ENCODE measurements around the gene ANKZF1. TPM values are rescaled to one million over a fixed set of nuclear protein-coding genes. Genes with fewer than 3 reads are reported as not detected.

The ANKZF1 gene, protein sequence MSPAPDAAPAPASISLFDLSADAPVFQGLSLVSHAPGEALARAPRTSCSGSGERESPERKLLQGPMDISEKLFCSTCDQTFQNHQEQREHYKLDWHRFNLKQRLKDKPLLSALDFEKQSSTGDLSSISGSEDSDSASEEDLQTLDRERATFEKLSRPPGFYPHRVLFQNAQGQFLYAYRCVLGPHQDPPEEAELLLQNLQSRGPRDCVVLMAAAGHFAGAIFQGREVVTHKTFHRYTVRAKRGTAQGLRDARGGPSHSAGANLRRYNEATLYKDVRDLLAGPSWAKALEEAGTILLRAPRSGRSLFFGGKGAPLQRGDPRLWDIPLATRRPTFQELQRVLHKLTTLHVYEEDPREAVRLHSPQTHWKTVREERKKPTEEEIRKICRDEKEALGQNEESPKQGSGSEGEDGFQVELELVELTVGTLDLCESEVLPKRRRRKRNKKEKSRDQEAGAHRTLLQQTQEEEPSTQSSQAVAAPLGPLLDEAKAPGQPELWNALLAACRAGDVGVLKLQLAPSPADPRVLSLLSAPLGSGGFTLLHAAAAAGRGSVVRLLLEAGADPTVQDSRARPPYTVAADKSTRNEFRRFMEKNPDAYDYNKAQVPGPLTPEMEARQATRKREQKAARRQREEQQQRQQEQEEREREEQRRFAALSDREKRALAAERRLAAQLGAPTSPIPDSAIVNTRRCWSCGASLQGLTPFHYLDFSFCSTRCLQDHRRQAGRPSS
- total RNA-seq, result 100 to 1,000 TPM; 100 to 148 (median 117) TPM
- 106 TPM for total RNA-seq (2013)

DNA sequence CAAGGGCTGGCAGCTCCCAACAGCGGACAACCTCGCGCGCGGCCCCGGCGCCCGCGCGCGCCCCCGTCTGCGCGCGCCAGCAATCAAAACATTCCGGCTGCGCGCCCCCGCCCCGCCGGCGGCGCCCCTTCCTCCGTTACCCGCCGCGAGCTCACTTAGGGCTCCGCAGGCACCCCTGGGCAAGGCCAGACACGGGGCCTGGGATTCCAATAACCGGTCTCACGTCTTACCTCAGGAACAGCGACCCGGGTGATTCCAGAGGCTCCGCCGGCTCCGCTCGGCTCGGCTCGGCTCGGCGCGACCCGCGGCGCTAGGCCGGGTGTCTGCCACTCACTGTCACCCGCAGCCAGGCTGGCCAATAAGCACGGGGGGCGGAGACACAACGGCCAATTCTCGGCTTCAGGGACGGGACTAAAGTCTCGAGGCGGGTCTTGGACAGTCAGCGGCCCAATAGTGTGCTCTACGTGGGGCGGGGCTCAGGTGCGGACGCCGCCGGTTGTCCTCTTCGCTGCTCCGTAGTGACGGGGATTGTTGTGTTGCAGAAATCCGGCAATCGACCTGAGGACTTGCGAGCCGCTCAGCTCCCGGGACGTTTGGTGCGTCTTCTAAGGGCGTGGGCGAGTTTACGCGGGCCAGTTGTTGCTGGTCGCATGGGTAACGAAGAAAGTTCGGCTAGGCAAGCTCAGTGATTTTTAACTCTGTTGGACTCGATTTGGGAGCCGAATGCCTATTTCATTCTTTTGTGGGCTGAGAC, at the start of gene ANKZF1, which contains the start of gene ATG9A:
Gene ANKZF1, plus strand, starts transcription at position 502 of the 754 bp plus-strand sequence. CDS start 452 bp downstream, outside the sequence.
Gene ATG9A, minus strand, starts transcription at position 332 of the 754 bp plus-strand sequence. CDS start 1,612 bp downstream, outside the sequence.
- Histone ChIP-seq H3K4me1 (ENCODE audit: control insufficient read depth, insufficient read depth, low read length) (peaks cover 34% of the 10 kb centered on the region), H3K27me3 (ENCODE audit: control insufficient read depth, insufficient read depth, low read length) (no peaks in the 10 kb centered on the region), H3K27ac (ENCODE audit: low read length) (peak within 1 kb of the TSS; percentile 88), H3K4me3 (ENCODE audit: low read length) (peak within 1 kb of the TSS; percentile 88), H3K9me3 (ENCODE audit: control insufficient read depth, insufficient read depth, low read length) (no peaks in the 10 kb centered on the region), H3K36me3 (ENCODE audit: control insufficient read depth, insufficient read depth, low read length) (peaks cover 46% of the 10 kb centered on the region)
- H3K27ac Mint-ChIP-seq, result peak within 1 kb of the TSS; percentile 99
- intact Hi-C loops (cut with micrococcal nuclease), result loop anchor here (1.0 to 2.0 kb wide), 6 partner anchors 10 to 66 kb away; partner anchors contain the start of genes DNAJB2, GLB1L, STK16 and TUBA4A
- peak; percentile 96 to 99 for DNase-seq
- H3K36me3 Mint-ChIP-seq, result peaks cover 19% of the 10 kb centered on the region
- no peaks in the 10 kb centered on the region for H3K9me3 Mint-ChIP-seq
- H3K4me3 Mint-ChIP-seq, result peak within 1 kb of the TSS; percentile 100
- TF ChIP-seq, protein P1, sequence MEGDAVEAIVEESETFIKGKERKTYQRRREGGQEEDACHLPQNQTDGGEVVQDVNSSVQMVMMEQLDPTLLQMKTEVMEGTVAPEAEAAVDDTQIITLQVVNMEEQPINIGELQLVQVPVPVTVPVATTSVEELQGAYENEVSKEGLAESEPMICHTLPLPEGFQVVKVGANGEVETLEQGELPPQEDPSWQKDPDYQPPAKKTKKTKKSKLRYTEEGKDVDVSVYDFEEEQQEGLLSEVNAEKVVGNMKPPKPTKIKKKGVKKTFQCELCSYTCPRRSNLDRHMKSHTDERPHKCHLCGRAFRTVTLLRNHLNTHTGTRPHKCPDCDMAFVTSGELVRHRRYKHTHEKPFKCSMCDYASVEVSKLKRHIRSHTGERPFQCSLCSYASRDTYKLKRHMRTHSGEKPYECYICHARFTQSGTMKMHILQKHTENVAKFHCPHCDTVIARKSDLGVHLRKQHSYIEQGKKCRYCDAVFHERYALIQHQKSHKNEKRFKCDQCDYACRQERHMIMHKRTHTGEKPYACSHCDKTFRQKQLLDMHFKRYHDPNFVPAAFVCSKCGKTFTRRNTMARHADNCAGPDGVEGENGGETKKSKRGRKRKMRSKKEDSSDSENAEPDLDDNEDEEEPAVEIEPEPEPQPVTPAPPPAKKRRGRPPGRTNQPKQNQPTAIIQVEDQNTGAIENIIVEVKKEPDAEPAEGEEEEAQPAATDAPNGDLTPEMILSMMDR (IDR thresholded peaks at IDR 0.05), result no peak
- peaks cover 31 to 54% of the 10 kb centered on the region in 2 donors for H3K4me1 Mint-ChIP-seq
- WGBS (ENCODE audit: insufficient coverage), result under 1% methylated on average over 80 of the region's 80 CpGs
- H3K27me3 Mint-ChIP-seq (ENCODE audit: low read depth in 2 of 2), result no peaks in the 10 kb centered on the region
- peak; percentile 96 to 99 (median 97) for ATAC-seq

DNA sequence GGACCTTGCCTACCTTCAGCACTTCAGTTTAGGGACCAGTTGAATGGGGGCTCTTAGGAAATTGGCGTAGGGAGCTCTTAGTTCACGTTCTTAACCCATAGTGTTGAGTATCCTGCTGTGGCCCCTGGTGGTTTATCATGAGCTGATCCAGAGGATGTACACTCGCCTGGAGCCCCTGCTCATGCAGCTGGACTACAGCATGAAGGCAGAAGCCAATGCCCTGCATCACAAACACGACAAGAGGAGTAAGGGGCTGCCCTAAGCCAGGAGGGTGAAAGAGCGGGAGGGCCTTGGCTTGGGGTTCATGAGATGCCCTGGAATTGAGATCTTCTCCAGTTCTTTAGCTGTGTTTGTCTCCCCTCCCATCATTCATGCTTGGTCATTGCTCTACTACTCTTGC, 48.6 kb upstream of the ANKZF1 start:
- H3K27me3 Mint-ChIP-seq (ENCODE audit: low read depth in 2 of 2), result no peaks in the 10 kb centered on the region
- H3K27ac Mint-ChIP-seq, result no peak overlapping the region
- H3K9me3 Mint-ChIP-seq, result no peaks in the 10 kb centered on the region
- TF ChIP-seq, protein P1 (IDR thresholded peaks at IDR 0.05), result no peak
- WGBS (ENCODE audit: insufficient coverage), result 94% methylated on average over 5 of the region's 5 CpGs
- intact Hi-C loops (cut with micrococcal nuclease), result no loop called here
- H3K4me1 Mint-ChIP-seq, result peaks cover 31 to 52% of the 10 kb centered on the region in 2 donors
- Histone ChIP-seq H3K36me3 (ENCODE audit: control insufficient read depth, insufficient read depth, low read length) (peaks cover 53% of the 10 kb centered on the region), H3K9me3 (ENCODE audit: control insufficient read depth, insufficient read depth, low read length) (no peaks in the 10 kb centered on the region), H3K4me3 (ENCODE audit: low read length) (no peak overlapping the region), H3K27me3 (ENCODE audit: control insufficient read depth, insufficient read depth, low read length) (no peaks in the 10 kb centered on the region), H3K27ac (ENCODE audit: low read length) (no peak overlapping the region), H3K4me1 (ENCODE audit: control insufficient read depth, insufficient read depth, low read length) (peaks cover 28% of the 10 kb centered on the region)
- H3K36me3 Mint-ChIP-seq, result no peaks in the 10 kb centered on the region
- ATAC-seq (no peak), DNase-seq (no peak)
- no peak overlapping the region for H3K4me3 Mint-ChIP-seq

DNA sequence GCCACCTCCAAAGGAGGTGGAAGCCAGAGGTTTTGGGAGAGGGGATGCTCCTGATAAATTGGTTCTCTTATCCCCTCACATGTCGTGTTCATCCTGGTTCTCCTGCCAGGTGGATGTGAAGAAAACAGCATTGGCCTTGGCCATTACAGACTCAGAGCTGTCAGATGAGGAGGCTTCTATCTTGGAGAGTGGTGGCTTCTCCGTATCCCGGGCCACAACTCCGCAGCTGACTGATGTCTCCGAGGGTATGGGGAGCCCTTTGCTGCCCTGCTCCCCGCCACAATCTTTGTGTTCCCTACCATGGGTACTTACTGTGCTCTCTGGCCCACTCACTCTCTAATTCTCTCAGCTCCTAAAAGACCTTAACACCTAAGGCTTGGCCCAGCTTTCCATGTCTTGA, 48.1 kb upstream of the ANKZF1 start:
- intact Hi-C loops (cut with micrococcal nuclease), result no loop called here
- TF ChIP-seq, protein P1 (IDR thresholded peaks at IDR 0.05), result no peak
- Histone ChIP-seq H3K4me3 (ENCODE audit: low read length) (no peak overlapping the region), H3K4me1 (ENCODE audit: control insufficient read depth, insufficient read depth, low read length) (peaks cover 25% of the 10 kb centered on the region), H3K27ac (ENCODE audit: low read length) (no peak overlapping the region), H3K27me3 (ENCODE audit: control insufficient read depth, insufficient read depth, low read length) (no peaks in the 10 kb centered on the region), H3K36me3 (ENCODE audit: control insufficient read depth, insufficient read depth, low read length) (peaks cover 53% of the 10 kb centered on the region), H3K9me3 (ENCODE audit: control insufficient read depth, insufficient read depth, low read length) (no peaks in the 10 kb centered on the region)
- no peaks in the 10 kb centered on the region for H3K36me3 Mint-ChIP-seq
- peaks cover 29 to 49% of the 10 kb centered on the region in 2 donors for H3K4me1 Mint-ChIP-seq
- H3K27me3 Mint-ChIP-seq (ENCODE audit: low read depth in 2 of 2), result no peaks in the 10 kb centered on the region
- WGBS (ENCODE audit: insufficient coverage), result 96% methylated on average over 6 of the region's 6 CpGs
- no peak overlapping the region for H3K27ac Mint-ChIP-seq
- no peaks in the 10 kb centered on the region for H3K9me3 Mint-ChIP-seq
- H3K4me3 Mint-ChIP-seq, result no peak overlapping the region
- ATAC-seq (no peak), DNase-seq (no peak)
